Hematopoietic multipotent progenitor cell treated with erythropoietin and hydrocortisone succinate and interleukin-3 and kit ligand, for 6 days (in vitro differentiated cells): Measurements from ENCODE around the gene ADAMTS13.

Experiments used
- DNase-seq: peaks from one replicate; pipeline ENCODE4 v3.0.0-alpha.2; 2015

Gene ADAMTS13

DNA sequence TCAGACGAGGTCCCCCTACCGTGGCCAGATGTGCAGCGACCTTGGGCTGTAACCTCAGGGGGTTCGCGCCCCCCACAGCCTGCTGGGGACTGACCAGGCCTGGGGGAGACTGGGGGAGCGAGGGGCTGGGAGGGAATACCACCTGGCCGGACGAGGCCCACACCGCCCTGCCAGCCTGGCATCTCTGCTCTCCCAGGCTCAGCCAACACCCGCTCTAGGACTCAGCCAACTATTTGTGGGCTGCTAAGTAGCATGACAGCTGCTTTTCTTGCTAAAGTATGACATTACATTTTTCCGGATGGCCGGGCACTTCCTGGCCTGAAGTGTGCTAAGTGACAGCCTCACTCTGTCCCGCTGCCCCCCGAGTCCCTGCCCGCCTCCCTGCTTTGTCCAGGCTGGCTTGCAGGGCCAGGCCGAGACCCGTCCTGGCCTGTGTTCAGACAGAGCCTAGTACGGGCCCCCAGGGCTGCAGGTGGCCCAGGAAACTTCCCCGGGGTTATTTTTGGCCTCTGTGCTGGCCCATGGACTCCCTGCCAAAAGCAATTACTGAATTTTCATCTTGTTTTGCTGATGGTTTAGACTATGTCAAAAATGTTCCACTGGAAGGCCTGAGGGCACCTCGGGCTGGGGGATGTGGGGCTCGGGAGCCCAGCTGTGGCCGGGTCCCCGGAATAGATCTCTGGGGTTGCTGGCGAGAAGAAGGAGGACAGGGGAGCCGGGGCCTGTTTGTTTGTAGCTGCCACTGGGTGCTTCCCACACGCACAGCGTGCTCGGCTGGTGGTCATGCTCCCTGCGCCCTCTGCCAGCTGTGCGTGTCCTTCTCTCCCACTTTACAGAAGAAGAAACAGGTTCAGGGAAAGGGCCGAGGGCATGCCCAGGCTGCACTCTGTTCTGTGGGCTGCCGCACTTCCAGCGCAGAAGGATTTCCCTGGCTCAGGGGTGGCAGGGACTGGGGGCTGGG lies 70.2 kb downstream of the ADAMTS13 start:
- DNase-seq, result no peak

DNA sequence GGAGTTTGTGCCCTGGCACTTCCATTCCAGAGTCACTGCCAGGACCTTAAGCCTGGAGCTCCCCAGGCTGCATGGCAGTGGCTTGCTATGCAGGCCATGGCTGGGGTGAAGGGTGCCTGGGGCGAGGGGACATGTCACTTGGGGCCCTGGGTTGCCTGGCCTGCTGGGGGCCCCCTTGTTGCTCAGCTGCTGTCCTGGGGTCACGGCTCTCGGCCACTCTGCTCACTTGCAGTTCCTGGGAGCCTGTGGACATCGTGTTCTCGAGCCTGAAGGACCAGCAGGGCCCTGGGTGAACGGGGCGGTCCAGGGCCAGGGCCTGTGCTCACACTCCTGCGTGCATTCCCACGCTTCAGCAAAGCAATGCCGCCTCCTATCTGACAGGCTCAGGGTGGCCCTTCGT lies 71.3 kb downstream of the ADAMTS13 start:
- no peak for DNase-seq

DNA sequence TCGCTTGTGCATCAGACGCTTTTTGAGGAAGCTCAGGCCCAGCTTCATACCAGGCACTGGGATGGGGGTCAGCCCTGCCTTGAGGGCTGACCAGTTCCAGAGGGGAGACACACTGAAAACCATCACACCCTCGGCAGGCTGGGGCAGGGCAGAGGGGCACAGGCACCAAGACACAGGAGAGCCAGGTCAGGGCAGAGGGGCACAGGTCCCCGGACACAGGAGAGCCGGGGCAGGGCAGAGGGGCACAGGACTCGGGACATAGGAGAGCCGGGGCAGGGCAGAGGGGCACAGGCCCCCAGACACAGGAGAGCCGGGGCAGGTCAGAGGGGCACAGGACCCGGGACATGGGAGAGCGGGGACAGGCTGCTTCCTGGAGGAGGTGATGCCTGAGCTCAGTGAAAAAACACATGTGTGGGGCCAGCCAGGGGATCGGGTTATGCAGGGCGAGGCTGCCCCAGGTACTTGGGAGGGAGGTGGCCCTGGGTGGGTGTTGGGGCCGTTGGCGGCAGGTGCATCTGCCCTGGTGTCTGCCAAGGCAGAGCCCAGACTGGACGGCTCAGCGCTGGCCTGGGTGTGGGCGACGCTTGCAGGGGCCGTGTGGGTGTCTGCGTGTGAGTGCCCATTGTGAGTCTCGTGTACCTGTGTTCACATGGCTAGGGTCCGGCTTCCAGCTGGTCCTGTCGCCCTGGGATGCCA lies 71.8 kb downstream of the ADAMTS13 start:
- DNase-seq, result no peak

DNA sequence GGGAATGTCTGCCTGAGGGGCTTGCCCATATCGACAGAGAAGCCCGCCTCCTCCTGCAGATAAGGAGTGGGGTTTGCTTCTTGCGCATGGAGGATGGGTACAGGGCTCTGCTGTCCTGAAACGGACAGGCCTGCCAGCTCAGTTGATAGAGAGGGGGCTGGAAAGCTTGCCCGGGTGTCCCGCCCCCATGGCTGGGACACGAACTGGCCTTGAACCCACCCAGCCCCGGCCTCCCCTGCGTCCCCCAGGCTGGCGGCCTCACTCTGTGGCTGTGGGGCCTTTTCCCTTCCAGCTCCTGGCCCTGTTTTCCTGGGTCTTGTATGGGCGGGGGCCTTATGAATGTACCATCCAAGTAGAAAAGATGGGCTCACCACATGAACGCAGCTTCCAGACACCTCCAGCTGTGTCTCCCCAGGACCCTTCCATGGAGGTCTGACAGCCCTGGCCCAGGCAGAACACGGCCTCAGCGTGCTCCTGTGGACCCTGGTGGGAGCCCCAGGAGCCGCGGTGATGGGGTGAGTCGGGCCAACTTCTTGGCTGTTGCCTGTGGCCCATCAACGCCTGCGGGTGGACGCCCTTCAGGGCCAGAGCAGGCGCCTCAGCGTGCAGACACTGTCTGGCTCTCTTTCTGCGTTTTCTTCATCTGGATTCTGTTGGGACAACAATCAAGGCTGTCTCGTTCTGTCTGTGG lies 72.6 kb downstream of the ADAMTS13 start:
- DNase-seq, result no peak

DNA sequence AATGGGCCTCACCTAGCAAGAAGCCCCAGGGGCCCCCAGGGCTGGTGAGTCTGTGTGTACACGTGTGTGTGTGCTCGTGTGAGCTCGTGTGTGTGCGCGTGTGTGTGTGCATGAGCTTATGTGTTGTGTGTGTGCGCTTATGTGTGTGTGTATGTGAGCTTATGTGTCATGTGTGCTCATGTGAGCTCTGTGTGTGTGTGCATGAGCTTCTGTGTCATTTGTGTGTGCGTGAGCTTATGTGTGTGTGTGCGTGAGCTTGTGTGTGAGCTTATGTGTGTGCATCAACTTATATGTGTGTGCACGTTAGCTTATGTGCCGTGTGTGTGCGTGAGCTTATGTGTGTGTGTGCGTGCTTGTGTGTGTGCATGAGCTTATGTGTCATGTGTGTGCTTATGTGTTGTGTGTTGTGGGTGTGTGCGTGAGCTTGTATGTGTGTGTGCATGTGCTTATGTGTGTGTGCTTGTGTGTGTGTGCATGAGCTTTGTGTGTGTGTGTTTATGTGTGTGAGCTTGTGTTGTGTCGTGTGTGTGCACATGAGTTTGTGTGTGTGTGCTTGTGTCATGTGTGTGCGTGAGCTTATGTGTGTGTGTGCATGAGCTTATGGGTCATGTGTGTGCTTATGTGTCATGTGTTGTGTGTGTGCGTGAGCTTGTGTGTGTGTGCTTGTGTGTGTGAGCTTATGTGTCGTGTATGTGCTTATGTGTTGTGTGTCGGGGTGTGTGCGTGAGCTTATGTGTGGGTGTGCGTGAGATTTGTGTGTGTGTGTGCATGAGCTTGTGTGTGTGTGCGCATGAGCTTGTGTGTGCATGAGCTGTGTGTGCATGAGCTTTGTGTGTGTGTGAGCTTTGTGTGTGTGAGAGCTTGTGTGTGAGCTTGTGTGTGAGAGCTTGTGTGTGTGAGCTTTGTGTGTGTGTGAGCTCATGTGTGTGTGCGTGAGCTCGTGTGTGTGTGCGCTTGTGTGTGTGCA lies 73.4 kb downstream of the ADAMTS13 start:
- no peak for DNase-seq

DNA sequence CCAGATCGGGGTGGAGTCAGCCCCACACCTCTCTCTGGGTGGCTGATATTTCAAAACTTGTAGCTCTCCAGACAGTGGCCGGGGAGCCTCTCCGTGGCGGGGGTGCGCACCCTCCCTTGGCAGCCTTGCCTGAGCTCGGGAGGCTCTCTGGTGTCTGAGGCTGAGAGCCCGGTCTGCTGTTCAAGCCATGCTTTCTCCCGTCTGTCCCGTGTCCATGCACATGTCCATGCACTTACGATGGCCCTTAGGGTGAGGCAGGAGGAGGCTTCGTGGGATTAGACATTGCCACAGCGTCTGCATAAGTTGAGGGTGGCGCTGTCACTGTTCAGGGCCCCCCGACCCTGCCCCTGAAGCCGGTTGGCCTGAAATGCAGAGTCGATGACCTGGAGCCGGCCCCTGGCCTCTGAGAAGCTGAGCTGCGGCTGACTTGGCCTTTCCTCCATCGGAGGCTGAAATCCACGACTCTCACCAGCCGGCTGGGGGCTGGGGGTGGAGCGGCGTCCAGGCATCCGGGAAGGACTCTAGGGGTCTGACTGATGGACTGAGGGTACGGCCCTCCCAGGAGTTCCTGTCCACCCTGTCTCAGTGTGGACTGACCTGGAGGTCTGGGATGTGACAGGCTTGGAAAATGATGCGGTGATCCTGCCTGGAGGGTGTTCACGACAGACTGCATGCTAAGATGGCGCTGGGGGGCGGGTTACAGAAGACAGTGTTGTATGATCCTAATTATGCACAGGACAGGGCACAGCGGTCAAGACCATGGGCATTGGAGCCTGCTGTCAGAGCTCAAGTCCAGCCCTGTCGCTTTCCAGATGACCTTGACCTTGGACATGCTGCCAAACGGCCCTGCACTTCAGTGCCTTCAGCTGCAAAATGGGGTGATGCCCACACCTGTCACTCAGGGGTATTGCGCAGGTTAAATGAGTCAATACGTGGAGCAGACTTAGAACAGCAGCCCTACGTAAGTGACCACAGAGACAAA lies 75.0 kb downstream of the ADAMTS13 start:
- DNase-seq, result no peak

DNA sequence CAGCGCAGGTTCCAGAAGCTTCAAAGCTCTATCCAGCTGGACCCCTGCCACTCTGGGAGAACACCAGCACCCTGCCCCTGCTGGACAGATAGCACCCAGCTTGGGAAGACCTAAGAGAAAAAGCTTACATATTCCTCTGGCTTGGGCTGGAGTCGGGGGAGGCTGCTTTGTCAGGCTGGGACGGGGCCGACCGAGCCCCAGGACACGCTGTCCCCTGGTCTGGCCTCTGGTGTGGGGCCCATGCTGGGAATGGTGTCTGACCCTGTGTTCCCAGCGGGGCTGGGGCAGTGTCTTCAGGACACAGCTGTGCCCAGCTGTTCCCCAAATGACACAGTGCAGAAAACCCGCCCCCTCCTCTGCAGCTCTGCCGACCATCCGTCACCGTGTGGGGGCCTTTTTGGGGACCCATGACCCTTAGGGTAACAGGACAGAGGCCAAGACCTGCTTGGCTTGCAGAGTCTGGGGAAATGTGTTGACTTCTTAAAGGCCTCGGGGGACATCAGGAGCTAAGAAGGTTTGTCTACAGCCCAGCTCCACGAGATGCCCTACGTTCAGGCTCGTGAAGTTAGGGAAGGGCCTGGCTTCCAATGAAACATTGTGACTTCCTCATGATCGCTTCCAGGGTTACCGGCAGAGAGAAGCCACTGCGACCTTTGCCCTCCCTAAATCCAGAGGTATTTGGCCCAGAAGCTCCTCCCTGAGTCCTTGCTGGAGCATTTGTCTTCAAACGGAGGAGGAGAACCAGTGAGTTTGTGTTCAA lies 77.1 kb downstream of the ADAMTS13 start:
- DNase-seq, result no peak

DNA sequence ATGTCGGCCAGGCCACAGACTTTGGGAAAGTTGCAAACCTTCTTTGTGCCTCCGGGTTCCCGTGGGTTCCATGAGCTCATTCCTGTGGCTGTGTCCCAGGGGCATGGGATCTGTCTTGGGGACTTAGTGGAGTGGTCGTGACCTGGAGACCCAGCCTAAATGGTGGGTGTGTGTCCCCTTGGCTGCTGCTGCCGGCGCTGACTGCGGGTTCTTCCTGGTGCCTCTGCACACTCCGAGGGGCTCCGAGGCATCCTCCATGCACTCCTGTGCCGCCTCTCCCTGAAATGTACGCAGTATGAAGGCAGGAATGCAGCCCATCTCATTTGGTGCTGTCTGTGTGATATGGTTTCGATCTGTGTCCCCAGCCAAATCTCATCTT lies 77.7 kb downstream of the ADAMTS13 start:
- no peak for DNase-seq

DNA sequence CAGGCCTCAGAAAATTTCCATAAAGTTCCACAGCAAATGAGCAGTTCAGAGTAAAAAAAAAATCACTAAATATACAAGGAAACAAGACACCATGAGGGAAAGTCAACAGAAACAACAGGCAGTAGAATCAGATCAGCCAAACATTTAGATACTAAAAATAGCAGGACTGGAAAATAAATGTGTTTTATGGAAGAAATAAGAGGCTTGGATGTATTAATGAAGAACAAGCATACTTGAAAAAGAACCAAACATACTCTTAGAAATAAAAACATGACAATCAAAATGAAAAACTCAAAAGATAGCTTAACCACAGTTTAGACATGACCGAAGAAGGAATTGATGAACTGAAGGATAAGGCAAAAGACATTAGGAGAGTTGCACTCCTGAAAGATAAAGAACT lies 79.9 kb downstream of the ADAMTS13 start:
- no peak for DNase-seq

DNA sequence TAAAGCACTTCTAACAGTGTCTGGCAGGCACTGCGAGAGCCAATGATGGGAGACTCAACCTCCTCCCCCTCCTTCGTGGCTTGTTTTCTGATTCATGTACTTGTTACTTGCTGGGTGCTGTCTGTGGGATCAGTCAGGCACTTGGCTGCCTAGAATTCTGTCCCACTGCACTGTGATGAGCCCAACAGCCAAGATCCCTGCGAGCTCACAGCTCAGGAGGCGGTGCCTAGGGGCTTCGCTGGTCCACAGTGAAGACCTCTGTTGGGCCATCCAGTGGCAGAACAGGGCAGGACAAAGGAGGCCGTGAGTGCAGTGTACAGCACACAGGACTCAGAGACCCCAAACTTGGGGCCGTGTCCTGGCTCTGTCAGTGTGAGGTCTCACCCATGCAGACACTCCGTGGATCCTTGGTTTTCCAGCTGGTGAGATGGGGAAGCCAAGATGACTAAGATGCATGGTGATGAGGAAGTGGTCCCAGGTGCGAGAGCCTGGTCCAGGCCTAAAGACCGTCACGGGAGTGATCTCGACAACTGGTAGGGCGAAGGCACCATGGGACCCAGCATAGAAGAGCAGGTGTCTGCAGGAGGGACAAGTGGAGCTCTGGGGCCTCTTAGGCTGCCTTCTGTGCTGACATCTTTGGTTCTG lies 83.1 kb downstream of the ADAMTS13 start:
- no peak for DNase-seq

DNA sequence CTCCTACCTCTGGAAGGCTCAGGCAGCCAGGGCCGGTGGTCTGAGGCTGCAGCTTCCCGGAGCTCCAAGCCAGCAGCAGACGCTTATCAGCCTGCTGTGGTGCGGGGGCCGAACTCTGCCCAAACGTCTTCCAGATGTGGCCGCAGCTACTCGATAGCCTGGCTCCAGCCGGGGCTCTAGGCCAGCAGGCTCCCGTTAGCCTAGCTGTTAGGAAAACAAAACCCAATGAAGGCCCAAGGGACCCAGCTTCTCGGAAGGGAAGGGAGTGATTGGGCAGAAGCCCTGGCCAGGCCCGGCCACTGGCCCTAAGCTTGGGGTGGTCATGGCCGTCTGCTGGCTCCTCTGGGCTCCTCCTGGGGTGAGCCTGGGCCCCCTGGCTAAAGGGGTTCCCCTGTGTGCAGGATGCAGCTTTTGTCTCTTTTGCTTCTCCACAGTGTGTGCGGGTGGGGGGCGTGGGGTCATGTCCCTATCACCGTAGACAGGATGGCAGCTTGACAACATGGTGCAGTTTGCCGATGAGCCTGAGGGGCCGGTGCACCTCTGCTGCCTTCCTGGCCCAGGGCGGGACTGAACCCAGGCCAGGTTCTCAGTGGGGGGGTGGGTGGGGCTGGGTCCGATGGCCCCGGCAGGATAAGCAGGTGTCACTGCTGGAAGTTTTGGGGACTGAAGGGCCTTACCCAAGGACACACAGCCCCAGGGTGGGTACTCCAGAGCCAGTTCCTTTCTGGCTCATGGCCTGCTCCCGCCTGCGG lies 83.9 kb downstream of the ADAMTS13 start:
- no peak for DNase-seq

DNA sequence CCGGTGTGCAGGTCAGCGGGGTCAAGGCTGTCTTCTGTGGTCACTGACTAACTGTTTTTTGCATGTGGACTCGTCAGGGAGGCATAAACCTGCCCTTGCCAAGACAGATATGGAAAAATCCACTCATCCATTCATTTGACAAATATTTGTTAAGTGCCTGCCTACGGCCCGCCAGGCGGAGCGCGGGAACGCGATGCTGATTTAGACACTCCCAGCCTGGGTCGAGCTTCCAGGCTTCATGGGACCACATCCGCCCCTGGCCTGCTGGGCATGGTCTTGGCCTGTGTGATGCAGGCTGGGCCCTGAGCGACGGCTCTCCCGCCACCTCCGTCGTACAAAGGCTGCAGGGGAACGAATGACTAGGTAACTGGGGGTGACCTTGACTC lies 84.5 kb downstream of the ADAMTS13 start:
- no peak for DNase-seq

DNA sequence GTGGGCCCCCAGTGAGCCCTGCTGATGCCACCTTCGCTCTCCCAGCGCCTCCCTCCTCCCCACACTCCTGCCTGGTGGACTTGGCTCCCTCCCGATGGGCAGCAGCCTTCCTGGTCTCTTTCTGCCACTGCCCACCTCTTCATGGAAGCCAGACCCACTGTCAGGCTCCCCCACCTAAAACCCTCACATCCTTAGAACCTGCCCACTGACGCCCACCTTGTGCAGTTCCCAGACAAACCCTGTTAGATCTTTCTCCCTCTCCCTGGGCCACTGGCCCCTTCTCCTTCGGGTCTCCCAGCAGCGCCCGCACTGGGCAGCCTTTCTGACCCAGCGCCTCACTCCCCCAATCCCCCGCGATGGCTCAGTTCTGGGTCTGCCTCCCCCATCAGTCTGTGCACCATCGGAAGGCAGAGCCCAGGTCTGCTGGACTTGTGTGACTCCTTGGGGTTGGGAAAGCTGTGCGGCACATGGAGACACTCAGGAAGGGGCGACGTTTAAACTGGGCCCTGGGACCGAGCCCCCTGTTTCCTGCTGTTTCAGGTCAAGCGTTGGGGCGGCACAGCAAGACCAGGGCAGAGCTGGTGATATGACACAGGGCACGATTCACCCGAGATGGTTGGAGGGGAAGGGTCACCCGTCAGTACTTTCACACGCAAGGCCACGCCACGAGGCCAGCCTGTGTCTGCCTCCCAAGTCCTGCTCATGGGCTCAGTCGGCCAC lies 85.2 kb downstream of the ADAMTS13 start:
- no peak for DNase-seq

DNA sequence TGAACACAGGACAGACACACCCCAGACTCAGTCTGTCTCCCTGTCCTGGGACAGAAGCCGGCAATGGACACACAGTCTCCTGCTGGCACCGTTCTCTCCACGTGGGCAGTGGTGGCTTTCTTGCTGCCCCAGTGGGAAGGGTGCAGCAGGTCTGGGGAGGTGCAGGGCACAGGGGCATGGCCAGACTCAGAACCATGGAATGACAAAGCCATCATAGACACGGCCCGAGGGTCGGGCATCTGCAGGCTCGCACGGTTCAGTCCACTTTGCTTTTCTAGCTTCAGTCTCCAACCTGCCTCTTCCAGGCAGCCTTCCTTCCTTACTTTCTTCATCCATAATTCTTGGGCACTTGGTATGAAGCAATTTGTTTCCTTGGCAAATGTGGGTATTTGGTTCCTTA lies 85.9 kb downstream of the ADAMTS13 start:
- DNase-seq, result no peak
